Fibroblast of upper back skin (primary cell): ENCODE results near the gene SLC9A9.

Source experiments
- DNase-seq: peaks from one replicate; pipeline ENCODE4 v3.0.0-alpha.2; 2013

SLC9A9 gene

DNA sequence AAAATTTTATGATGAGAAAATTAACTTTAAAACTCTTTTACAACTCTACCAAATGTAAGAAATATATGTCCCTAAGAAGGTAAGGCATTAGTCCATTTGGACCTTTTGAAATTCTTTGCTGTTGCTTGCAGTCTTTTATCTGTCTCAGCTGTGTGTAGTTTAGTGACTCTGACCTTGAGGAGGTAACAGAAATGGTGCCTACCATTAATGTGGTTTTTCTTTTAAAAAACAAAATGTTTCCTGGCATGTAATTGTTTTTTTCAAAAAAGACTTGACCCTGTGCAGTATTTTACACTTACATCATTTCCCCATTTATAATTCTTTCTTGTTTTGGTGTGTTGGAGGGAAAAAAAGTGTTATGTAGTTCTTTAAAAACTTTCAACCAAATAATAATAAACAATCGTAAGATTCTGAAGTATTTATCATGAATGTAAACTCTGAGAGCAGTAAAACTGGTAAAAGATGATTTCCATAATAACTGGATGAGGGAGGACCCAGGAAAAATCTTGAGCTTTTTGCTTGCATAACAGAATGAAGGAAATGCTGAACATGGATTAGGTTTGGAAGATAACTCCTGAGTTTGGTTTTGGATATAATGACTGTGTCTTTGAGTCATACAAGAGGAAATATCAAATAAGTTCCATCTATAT is 503.6 kb downstream of the SLC9A9 start:
- no peak for DNase-seq

GRCh38 chr3:143343944-143344343 is 504.3 kb downstream of the SLC9A9 start:
- no peak for DNase-seq

DNA sequence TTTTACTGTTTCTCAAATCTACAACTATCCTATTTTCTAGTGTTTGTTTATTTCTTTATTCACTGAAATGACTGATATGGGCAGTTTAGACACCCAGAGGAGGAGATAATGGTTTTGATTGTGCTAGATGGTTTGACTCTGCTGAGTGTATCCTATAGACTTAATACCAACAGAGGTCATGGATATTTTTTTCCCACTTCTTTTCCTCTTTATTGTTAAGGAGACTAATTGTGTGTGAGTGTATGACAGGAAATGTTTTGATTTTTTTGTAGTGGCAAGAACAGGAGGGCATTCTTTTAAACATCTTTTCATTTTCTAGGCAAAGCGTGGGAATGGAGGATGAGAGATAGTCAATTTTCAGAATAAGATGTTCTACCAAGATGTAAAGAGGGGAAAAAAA is 505.2 kb downstream of the SLC9A9 start:
- DNase-seq: no peak

DNA sequence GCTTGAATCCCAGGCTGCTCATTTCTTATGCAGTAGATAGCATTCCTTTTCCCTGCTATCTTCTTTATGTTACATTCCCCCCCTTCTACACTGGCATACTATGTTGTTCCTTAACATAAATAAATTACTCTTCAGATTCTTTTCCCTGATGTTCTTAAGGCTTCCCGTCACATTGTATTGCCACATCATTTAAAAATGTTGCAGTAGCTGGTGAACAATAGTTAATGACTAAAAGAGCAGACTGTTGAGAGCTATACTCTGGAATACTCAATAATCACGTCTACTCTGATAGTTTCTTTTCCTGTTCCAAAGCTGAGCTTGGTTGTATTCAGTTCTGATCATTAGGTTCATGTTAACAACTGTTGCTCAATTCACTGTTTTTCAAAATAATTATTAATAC is 508.8 kb downstream of the SLC9A9 start:
- DNase-seq: no peak

DNA sequence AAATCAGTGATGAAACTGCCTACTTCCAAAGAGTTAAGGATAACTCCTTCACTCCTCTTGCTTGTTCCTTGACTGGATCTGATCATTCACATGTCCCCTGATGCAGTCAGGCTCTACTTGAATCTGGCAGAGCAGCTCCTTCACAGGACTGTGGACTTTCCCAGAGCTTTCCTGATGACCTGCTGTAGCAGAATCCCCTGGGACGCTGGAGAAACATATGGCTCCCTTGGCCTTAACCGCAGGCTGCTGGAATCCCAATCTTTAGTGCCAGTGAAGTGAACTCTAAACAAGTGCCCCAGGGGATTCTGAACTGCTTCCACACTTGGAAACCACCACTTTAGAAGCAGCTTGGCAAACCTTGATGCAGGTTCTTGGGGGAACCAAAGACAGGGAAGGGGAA is 510.9 kb downstream of the SLC9A9 start:
- peak; percentile 22 for DNase-seq

DNA sequence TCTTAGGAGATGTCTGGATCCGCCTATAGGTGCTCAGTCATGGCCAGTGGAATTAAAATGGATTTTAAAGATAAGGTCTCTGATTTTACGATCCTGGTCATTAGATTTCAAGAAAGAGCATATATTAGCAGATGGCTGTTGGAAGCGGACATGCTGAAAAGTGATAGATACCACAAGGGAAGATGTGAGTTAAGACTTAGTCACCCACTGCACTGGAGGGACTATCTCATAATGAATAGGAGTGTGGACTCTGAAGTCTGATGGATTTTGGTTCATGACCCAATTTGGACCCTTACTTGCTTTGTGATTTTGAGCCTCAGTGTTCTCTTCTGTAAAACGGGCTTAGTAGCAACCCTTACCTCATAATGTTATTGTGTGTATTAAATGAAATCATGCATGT is 514.0 kb downstream of the SLC9A9 start:
- DNase-seq: no peak

DNA sequence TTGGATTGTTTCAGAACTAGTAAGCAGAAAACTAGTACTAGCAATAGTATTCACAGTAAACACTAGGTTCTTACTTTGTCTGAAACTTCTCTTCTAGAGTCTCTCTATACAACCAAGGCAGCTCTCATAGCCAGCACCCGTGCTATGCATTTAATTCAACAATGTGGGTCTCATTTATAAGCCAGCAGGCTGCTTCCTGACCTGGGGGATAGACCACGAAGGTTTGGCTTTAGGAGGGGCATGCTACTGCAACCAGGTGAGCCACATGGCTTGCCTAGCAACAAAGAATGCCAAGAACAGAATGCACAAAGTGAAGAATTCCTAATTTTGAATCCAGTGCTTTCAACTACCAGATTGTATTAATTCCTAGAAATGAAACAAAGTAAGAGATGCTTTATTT is 514.9 kb downstream of the SLC9A9 start:
- no peak for DNase-seq

DNA sequence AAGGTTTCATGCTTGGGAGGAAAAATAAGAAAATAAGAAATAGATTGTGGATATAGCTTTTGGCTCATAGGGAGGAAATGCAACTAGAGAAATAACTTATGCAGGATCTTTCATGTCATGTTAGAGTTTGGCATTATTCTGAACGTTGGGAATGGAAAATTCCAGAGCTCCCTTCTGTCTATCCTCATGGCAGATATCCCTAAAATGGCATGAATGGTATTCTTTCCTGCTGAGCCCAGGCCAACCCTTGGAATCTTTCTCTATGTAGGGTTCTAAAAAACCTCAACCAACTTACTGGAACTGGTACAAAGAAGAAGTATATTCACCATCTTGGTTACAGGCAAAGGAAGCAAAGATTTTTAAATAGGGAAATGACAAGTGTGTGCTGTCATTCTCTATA is 516.2 kb downstream of the SLC9A9 start:
- peak; percentile 47 for DNase-seq

DNA sequence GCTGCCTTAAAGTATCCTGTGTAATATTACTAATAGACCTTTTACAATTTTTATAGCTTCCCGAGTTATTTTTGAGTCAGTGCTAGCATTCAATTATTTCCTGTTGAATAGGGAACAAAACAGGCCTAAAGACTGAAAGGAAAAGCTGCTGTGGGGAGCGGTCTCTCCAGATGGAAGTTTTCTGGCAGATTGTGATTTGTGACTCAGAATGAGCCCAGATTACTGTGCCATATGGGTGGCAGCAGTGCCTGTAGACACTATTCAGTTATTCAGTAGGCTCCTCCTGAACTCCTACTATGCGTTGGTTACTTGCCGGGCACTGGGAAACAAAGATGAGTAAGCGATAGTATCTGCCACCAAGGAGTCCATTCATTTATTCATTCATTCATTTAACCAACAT is 516.9 kb downstream of the SLC9A9 start:
- peak; percentile 39 for DNase-seq

DNA sequence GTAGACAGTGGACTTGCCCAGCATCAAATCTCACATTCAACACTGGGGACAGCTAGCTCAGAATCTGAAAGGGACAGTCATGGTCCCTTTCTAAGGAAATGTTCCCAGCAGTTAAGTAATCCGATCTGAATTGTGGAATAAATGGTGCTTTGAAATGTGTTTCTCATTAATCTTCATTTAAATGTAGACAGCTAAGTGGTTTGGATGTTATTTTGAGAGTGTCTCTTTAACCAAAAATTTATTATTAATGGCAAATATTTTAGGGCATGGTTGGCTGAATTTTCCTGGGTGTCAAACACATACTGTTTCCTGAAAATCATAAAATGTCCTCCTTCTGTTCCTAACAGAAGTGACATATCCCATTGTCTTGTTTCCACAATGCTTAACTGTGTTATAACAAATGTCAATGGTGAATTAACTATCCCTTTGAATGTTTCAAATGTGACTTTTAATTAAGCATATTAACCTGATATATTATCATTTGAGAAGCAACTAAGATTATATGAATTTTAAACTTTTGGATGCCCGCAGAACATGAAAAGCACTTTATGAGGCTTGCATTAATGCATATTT is 517.9 kb downstream of the SLC9A9 start:
- no peak for DNase-seq

DNA sequence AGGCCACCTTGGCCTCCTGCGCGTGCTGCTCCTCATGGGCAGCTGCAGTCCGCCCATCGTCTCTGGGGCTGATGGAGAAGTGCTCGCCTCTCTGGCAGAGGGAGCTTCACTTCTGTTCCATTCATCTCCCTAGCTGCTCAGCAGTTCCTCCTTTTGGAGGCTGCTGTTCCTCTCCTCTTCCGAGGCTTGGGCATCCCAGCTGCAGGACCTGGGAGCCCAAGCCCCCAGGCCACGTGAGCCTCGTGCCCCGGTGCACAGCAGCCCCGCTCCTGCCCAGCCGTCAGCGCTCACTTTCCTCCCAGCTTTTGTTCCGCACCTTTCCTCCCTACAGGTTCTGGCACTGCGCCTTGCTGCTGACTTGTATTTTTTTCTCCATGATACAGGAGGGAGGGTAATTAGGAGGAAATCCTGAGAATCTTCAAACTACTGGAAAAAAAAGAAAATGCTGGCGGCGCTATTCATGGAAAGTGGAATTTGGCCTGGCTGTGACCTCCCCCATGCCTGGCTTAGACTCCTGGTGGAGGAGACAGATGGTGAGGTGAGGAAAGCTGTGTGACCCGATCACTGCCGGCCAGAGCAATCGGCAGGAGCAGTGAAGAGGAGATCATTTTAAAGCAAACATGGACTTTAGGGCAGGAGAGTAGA is 518.6 kb downstream of the SLC9A9 start:
- peak; percentile 43 for DNase-seq

DNA sequence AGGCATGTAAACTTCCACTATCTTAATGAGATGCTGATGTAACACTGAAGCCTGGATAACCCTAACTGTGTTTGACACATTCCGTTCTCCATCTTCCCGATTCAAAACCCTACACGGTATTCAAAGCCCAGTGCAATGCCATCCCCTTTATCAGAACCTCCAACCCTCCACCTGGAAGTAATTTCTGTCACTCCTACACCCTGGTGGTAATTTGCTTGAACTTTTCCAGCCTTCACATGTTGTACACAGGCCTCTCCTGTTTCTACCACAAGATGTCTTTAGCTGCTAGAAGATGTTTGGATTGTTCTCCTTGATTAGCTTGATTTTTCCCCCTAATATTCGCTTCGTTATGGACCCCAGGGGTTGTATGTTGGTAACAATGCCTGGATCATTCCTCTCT is 519.8 kb downstream of the SLC9A9 start:
- no peak for DNase-seq

GRCh38 chr3:143326983-143327778 is 521.1 kb downstream of the SLC9A9 start:
- no peak for DNase-seq

DNA sequence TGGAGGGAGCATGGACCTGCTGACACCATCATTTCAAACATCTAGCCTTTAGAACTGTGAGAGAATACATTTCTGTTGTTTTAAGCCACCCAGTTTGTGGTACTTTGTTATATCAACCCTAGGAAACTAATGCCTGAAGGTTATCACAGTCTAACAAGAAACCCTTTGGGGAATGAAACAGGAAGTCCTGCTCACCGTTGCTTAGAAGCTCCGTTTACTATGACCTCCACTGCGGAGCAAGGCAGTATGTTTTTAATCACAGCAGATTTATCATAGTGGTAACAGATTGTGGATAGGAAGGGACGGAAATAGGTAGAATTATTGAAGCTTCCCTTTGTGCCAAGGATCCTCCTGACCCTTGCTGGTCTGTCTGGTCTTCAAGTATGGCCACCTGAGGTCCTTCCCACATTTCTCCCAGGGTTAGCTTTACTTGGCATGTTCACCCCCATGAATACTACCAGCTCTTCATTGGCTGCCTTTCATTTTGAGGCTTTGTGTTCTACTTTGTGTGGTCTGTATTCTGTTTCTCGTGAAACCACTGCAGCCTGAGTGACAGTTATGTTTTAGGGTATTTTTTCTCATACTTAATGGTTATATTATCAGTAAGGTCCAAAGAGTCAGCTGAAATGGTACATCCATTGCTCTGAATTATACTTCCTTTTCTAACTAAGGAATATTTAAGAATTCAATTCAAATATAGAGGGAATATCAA is 527.1 kb downstream of the SLC9A9 start:
- no peak for DNase-seq

- no peak for DNase-seq
Observed at GRCh38 chr3:143315766-143316165, 532.5 kb downstream of the SLC9A9 start.

GRCh38 chr3:143314251-143315093 is 533.8 kb downstream of the SLC9A9 start:
- DNase-seq: peak; percentile 38

GRCh38 chr3:143313893-143314188 is 534.4 kb downstream of the SLC9A9 start:
- no peak for DNase-seq

GRCh38 chr3:143313025-143313892 is 535.0 kb downstream of the SLC9A9 start:
- DNase-seq: no peak

DNA sequence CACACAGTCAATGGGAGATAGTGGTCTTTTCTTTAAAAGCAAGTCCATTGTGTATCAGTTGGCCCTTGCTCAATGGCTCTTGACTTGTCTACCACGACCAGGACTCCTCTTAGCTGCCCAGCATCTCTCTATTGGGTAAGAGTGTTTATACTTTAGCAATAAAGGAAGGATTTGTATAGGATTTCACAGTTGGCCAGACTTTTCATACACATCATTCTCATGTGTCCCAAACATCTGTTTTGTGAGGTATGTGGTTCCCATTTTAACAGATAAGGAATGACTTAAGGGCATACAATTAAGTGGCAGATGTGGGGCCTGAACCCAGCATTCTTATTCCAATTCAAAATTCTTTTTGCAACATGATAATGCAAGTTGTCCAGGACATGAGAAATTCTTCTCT is 537.2 kb downstream of the SLC9A9 start:
- DNase-seq: no peak

DNA sequence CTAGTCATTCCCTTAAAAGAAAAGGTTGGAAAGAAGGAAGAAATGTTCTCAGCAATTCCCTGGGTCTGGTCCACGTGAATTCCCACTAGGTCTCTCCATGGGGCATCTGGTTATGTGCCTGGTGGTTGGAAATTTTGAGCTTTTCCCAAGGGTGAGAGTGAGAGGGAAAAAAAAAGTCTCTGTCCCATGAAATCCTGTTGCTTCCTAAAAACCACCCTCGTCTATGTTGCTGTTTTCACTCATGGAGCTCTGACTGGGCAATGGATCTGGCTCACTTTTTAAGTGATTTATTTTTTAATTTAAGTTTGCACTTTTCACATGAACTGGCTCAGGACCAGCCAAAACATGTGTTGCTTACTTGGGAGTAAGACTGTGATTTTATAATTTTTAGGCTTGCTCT is 538.6 kb downstream of the SLC9A9 start:
- DNase-seq: no peak

GRCh38 chr3:143307613-143308183 is 540.6 kb downstream of the SLC9A9 start:
- peak; percentile 48 for DNase-seq
